ENCODE results near the gene SPAG9.
A peak's percentile ranks its signal among the peaks of the same experiment; 100 is the strongest.

SPAG9 gene

GRCh38 chr17:51032850-51033249, 87.8 kb downstream of the SPAG9 start:
- peak; percentile 39 for DNase-seq (ENCODE audit: low read depth)
- TF ChIP-seq, protein P1, sequence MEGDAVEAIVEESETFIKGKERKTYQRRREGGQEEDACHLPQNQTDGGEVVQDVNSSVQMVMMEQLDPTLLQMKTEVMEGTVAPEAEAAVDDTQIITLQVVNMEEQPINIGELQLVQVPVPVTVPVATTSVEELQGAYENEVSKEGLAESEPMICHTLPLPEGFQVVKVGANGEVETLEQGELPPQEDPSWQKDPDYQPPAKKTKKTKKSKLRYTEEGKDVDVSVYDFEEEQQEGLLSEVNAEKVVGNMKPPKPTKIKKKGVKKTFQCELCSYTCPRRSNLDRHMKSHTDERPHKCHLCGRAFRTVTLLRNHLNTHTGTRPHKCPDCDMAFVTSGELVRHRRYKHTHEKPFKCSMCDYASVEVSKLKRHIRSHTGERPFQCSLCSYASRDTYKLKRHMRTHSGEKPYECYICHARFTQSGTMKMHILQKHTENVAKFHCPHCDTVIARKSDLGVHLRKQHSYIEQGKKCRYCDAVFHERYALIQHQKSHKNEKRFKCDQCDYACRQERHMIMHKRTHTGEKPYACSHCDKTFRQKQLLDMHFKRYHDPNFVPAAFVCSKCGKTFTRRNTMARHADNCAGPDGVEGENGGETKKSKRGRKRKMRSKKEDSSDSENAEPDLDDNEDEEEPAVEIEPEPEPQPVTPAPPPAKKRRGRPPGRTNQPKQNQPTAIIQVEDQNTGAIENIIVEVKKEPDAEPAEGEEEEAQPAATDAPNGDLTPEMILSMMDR (conservative IDR thresholded peaks at IDR 0.05; ENCODE audit: low read length) = no peak
- no peak overlapping the region for H3K4me3 ChIP-seq (ENCODE audit: low read length)

GRCh38 chr17:51029568-51030463, 90.9 kb downstream of the SPAG9 start:
- peak; percentile 44 for DNase-seq (ENCODE audit: low read depth)
- peak overlapping the region; percentile 35 for H3K4me3 ChIP-seq (ENCODE audit: low read length)
- TF ChIP-seq, protein P1 (conservative IDR thresholded peaks at IDR 0.05; ENCODE audit: low read length) = no peak

GRCh38 chr17:51029142-51029541, 91.5 kb downstream of the SPAG9 start:
- TF ChIP-seq, protein P1 (conservative IDR thresholded peaks at IDR 0.05; ENCODE audit: low read length) = no peak
- no peak for DNase-seq (ENCODE audit: low read depth)
- H3K4me3 ChIP-seq (ENCODE audit: low read length) = no peak overlapping the region

GRCh38 chr17:51028176-51028863, 92.3 kb downstream of the SPAG9 start:
- TF ChIP-seq, protein P1 (conservative IDR thresholded peaks at IDR 0.05; ENCODE audit: low read length) = no peak
- H3K4me3 ChIP-seq (ENCODE audit: low read length) = no peak overlapping the region
- no peak for DNase-seq (ENCODE audit: low read depth)

DNA sequence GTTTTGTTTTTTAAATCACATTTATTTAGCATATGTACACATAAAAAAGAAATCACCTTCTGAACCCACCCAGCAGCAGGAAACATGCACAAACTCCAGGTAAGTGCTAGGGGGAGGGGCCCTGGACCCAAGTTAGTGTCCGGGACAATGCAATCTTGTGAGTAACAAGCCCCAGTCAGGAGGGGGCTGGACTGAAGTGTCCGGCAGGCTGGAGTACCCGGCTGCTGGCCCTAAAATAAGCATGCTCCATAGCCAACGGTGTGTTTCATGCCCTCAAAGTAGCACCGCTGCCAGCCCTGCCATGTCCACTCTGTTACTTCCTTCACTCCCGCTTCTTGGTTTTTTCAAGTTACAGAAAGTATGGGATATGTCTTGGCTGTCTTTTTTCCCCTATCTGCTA, 102.1 kb downstream of the SPAG9 start:
- no peak for DNase-seq (ENCODE audit: low read depth)
- TF ChIP-seq, protein P1 (conservative IDR thresholded peaks at IDR 0.05; ENCODE audit: low read length) = no peak
- H3K4me3 ChIP-seq (ENCODE audit: low read length) = no peak overlapping the region

GRCh38 chr17:51017270-51017669, 103.4 kb downstream of the SPAG9 start:
- TF ChIP-seq, protein P1 (conservative IDR thresholded peaks at IDR 0.05; ENCODE audit: low read length) = no peak
- DNase-seq (ENCODE audit: low read depth) = no peak
- H3K4me3 ChIP-seq (ENCODE audit: low read length) = no peak overlapping the region
